GM19023 (cell line): Measurements from ENCODE around the gene KRT5.
"Not testable (repeated sequence)": the region's sequence is repeated elsewhere in the genome, so short reads cannot be mapped to it uniquely, and the experiment has no call there.

ENCODE experiments used
- ATAC-seq: cut with Tn5 transposase; IDR thresholded peaks from one replicate; pipeline ENCODE4 v1.9.1; 2021; ENCODE audit warnings: mild to moderate bottlenecking, moderate library complexity; ENCODE audit not compliant: unreplicated experiment

The KRT5 gene

DNA sequence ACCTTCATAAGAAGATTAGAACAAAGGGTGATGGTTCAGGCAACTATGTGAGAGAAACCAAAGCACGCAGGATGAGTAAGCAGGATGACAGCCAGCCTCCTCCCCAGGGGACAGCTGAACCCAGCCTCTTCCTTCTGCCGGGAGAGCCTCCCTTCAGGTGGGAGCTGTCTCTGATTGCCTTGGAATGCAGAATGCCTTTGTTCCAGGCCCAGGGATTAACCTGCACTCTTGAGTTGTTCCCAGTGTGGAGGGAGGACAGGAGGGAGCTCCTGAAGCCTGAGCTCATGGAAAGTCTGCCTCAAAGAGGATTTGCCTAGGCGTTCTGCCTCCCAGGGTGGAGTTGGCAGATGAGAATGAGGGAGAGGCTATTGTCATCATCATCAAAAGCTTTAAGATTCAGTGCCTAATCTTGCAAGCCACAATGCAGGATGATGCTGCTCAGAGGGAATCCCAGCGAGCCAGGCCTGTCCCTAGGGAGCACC, 23.6 kb downstream of the KRT5 start:
- ATAC-seq, result no peak

DNA sequence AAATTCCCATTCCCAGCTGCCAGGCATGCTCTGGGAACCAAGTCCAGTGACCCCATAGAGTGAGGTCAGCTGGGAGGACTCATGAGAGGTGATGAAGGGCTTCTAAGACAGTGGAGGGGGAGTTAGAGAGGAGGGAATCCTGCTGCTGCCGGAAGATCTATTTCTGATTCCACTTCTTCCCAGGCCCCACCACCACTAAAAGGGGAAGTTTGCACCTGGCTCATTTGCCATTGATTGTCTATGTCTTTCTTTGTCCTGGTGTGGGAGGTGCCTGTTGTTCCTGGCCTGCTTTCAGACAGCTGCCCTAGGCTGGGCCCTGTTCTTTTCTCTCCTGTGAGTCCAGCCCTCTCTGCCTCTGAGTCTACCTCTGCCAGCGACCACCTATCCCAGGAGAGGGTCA, 24.1 kb downstream of the KRT5 start:
- ATAC-seq, result no peak

DNA sequence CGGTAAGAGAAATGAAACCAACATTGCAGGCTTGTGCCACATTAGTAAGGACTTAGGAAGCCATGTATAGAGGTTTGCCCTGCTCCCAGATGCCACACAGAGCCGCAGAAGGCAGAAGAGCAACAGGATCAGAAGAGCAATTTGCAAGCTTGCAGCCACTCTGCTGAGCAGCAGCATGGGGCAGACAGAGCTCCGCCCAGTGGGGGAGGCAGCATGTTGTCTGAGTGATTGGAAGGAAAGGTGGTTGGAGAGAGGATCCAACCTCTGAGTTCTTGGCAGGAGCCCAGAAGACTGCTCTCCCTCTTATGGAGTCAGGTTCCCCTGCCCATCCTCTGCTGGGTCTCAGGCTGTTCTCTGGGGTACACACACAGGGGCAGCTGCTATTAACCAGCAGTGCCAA, 24.8 kb downstream of the KRT5 start:
- no peak for ATAC-seq

DNA sequence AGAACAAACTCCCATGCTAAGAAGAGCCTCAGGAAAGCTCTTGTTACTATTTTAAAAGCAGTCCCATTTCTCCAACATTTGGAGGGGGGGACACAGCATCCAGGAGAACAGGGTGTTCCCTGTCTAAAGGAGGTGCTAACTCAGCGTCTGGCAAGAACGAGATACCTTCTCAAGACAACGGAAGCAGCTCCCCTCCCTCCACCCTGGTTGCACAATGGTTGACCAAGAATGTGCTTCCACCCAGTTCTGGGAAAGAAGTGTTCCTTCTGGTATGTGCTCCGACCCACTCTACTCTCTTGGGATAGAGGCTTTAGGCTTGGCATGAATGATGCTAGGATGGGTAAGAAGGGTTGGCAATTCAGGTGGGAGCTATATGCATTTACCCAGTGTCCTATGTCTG, 25.7 kb downstream of the KRT5 start:
- no peak for ATAC-seq

DNA sequence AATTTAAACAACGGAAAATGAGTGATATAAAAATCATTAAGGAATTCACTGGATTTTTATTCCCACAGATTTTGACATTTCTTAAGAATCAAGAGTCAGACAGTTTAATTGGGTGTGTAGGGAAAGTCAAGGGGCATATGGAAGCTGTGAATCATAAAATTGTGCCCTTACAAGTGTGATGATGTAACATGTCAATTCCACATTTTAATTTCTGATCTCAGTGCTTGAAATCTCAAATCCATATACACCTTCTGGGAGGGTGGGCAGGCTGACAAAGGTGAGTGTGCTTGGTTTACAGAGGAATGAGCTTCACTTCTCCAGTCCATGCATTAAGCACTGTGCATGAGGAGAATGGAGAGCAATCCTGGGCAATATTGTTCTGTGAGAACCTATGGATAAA, 26.1 kb downstream of the KRT5 start:
- no peak for ATAC-seq

DNA sequence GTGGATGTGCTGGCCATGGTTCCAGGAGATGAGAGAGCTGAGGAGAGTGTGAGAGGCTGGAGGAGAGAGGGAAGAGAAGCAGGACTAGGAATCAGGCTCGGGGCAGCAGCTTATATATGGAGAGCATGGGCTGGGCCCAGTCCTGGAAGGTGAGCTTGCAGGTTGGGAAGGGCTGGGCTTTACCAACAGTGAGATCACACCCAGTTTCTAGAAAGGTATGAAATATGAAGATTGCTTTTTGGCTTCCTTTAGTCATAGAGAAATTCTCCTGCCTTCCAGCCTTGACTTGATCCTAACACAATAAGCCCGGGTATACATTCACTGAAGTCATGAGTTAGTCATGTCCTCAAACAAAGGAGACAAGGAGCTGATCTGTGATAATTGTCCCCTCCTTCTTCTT, 27.0 kb downstream of the KRT5 start, which contains the start of gene KRT6A:
Gene KRT6A (minus strand): TSS at position 86 of the 400 bp plus-strand sequence. CDS start 69 bp downstream, at position 17.
- no peak for ATAC-seq

DNA sequence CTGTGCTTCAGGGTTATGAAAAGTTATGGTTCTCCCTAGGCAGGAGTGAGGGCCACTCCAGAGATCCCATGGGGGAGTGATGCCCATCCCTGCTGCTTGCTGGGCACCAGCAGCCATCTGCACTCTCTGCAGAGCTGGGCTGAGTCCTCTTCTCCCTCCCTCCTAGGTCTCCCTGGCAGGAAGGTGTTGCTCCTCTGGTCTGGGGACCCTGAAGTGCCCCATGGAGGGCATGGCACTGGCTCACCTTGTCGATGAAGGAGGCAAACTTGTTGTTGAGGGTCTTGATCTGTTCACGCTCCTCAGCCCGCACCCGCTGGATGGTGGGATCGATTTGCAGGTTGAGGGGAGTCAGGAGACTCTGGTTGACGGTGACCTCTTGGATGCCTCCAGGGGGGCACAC, 27.8 kb downstream of the KRT5 start:
- not testable (repeated sequence) for ATAC-seq

DNA sequence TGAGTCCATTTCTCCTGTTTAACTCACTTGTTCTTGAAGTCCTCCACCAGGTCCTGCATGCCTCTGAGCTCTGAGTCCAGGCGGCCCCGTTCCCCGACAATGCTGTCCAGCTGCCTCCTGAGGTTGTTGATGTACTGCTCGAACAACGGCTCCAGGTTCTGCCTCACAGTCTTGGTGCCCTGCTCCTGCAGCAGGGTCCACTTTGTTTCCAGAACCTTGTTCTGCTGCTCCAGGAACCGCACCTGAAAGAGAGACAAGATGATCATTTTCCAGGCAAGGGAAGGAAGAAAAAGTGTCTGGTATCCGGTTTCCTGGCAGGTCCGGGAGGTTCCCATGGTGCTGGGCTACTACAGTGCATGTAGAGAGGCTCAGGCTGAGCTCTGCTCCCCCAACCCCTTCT, 28.7 kb downstream of the KRT5 start:
- not testable (repeated sequence) for ATAC-seq

DNA sequence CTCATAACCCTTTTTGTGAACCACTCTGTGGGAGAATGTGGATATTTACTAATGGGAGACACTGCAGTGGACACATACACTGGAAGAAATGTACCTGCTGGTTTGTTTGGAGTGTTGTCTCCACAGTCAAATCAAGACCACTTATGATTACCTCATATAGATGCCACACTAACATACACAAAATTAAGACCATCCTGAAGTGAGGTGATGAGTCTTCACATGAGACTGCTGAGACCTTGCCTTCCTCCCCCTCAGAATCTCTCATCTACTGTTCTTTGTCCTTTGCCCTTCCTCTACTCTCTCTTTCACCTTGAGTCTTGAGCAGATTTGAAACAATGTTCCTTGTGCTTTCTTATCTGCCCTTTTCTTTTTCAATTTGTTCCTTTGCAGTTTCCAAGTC, 31.5 kb downstream of the KRT5 start:
- ATAC-seq, result no peak

DNA sequence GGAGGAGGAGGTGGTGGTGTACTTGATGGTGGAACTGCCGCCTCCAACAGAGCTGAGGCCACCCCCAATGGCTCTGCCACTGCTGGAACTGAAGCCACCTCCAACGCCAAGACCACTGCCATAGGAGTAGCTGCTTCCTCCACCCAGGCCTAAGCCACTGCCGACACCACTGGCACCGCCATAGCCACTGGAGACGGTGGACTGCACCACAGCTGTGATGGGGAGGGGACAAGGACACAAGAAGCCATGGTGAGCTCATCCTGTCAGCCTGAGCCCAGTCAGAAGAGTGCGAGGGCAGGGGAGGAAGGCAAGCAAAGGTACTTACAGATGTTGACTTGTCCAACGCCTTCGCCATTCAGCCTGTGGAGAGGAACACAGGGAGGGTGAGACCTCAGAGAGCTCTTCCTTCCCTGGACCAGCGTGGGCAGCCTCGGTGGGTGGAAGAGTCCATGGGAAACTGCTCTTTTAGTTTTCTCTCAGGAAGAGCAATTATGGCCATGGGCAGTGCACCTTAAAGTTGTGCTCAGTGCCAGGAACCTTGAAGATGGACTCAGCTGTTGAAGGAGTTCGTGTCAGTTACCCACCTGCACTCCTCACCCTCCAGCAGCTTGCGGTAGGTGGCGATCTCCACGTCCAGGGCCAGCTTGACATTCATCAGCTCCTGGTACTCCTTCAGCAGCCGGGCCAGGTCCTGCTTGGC, 32.3 kb downstream of the KRT5 start:
- not testable (repeated sequence) for ATAC-seq

DNA sequence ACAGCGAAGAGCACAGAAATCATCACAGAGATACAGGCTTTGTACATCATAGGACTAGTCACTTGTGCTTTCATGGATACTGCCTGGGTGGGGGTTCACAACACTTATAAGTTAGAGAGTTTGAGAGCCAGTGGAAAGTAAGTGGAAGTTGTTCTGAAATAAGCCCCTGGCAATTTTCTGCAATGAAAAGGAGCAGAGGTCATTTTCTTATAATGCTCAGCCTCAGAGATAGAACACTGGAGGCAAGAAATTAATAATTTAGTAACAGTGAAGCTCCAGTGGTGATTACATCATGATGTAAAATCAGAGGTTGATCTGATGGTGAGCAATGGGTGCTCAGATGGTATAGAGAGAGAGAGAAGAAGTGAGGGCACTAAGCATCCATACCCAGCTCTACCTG, 33.0 kb downstream of the KRT5 start:
- no peak for ATAC-seq

DNA sequence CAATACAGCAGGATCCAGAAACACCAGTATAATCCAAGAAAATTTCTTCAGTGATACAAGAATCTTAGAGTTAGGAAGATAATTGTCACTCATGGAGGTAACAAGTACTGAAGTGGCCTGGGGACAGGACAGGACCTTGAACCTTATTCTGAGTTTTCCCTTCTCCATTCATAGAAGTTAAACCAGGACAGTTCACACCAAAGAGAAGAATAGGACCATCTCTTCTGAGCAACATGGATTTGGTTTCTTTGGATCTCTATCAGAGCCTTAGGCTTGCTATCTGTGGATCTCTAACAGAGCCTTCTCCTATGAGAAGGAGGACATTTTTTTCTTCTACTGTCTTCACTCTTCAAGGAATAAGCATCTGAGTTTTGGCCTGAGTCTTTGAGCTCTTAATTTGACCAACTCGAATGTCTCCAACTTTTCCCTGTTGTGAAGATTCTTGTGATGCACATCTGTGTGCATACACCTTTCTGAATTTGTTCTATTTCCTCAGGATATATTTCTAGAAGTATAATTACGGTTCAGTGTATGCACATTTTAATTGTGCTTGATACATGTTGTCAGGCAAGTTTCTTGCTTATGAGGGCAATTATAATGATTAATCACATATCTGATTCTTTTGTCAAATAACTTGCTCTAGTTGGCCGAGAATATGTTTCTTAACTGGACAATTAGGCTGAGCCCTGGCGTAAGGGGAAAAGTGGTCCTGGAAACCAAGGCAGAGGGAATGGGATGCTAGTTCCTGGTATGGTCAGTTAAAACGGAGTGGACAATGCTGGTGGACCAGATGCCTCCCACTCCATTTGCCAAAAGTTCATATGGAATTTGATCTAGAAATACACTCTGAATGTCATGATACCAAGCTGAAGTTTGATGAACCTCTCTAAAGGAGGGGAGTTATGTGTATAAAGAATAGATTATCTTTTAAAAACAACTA, 33.8 kb downstream of the KRT5 start:
- no peak for ATAC-seq

DNA sequence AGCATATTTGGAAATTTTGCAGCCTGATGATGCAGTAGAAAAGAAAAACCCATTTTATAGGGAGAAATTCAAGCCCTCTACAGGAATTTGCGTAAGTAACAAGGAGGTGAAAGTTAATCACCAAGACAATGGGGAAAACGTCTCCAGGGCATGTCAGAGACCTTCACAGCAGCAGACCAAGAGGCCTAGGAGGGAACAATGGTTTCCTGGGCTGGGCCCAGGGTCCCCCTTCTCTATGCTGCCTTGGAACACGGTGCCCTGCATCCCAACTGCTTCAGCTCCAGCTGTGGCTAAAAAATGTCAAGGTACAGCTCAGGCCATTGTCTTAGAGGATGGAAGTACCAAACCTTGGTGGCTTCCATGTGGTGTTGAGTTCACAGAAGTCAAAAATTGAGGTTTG, 40.1 kb downstream of the KRT5 start:
- ATAC-seq, result no peak

DNA sequence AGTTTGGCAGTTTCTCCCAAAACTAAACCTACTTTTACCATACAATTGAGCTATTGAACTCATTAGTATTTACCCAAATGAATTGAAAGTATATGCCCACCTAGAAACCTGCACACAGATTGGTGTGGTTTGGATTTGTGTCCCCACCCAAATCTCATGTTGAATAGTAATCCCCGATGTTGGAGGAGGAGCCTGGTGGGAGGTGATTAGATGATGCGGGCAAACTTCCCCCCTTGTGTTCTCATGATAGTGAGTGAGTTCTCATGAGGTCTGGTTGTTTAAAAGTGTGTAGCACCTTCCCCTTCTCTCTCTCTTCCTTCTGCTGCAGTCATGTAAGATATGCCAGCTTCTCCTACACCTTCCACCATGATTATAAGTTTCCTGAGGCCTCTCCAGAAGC, 42.5 kb downstream of the KRT5 start:
- ATAC-seq, result no peak

DNA sequence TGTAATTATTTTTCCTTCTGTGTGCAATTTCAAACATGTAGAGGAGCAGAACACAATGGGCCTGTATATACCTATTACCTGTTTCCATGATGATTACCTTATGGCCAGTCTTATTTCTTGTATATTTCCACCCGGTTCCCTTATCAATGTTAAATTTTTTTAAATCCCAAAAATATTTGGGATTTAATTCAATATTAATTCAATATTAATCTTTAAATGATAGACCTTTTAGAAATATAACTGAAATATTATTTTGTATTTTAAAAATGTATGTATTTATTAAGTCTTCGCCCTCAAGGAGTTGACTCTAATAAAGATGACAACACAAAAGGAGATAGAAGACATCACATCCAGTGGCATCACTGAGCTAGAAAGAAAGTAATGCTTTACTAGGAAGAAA, 46.0 kb downstream of the KRT5 start:
- no peak for ATAC-seq

DNA sequence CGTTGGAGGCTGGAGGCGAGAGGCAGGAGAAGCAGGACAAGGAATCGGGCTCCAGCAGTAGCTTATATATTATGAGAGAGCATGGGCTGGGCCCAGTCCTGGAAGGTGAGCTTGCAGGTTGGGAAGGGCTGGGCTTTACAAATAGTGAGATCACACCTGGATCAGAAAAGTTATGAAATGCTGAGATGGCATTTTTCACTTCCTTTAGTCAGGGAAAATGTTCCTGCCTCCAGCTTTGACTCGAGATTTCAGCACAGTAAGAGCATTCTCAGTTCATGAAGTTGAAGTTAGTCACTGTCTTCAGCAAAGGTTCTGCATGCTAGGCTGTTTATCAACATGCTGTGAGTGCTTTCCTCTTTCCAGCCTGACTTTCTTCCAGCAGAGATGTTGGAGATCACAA, 46.4 kb downstream of the KRT5 start, which contains the start of gene KRT6C:
Gene KRT6C (minus strand): TSS at position 38 of the 400 bp plus-strand sequence. CDS start 68 bp downstream, outside the sequence.
- no peak for ATAC-seq

DNA sequence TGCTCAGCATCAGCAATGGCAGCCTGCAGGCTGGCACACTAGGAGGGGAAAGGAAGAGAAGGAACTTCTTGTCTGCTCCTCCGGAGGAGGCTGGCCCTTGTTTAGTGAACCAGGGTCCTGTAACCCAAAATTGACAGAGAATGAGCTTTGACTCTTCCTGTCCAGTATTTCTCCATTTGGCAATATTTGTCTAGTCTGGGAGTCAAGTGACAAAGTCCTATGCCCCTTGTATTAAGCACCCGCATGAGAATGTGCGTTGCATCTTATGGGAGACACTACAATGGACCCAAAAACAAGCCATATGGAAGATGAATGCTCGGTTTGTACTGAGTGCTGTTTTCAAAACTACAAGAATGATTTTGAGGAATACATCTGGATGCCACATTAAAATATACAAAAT, 50.3 kb downstream of the KRT5 start:
- ATAC-seq, result no peak

DNA sequence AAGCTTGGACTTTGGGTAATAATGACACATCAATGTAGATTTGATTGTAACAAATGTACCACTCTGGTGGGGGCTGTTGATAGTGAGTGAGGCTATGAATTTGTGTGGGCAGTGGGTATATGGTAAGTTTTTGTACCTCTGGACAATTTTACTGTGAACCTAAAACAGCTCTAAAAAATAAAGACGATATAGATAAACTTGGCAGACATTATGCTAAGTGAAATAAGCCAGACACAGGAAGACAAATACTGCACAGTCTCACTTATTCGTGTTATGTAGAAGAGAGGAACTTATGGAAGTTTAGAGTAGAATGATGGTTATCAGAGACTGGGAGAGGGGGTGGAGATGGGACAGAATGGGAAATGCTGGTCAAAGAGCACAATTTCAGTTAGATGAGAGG, 55.3 kb downstream of the KRT5 start:
- no peak for ATAC-seq
